Activated naive CD8-positive, alpha-beta T cell treated with anti-CD3 and anti-CD28 coated beads, Interleukin-2, amount 10 ng/mL, durations not matched to agents 7 days and 5 days (primary cell): Measurements from ENCODE around the gene SHB. TPM values are rescaled to one million over a fixed set of nuclear protein-coding genes. Genes with fewer than 3 reads are reported as not detected.

Source experiments
- ATAC-seq: fragments of 150-1000 bp; cut with Tn5 transposase; one replicate; pipeline ENCODE4 v1.10.0; 2021; ENCODE audit warnings: low read depth, moderate library complexity
- POLR2A ChIA-PET: fragments of 350-600 bp; sonication (Branson Sonifier 250); formaldehyde crosslinking; loops from one replicate; lab custom pipeline; 2021; ENCODE audit warnings: antibody characterized with exemption; lab: Charles Lee
- DNase-seq: peaks from one replicate; pipeline ENCODE4 v3.0.0; 2021
- H3K27ac Mint-ChIP-seq: one replicate; pipeline ENCODE4 v1.8.0; 2022; ENCODE audit warnings: mild to moderate bottlenecking, mixed read lengths
- H3K27me3 Mint-ChIP-seq: one replicate; pipeline ENCODE4 v1.8.0; 2022; ENCODE audit warnings: mild to moderate bottlenecking, moderate library complexity, mixed read lengths
- H3K36me3 Mint-ChIP-seq: one replicate; pipeline ENCODE4 v1.8.0; 2021; ENCODE audit warnings: mild to moderate bottlenecking, mixed read lengths
- H3K4me1 Mint-ChIP-seq: one replicate; pipeline ENCODE4 v1.8.0; 2021; ENCODE audit warnings: mixed read lengths
- H3K4me3 Mint-ChIP-seq: one replicate; pipeline ENCODE4 v1.8.0; 2022; ENCODE audit warnings: mild to moderate bottlenecking, moderate library complexity, mixed read lengths
- H3K9me3 Mint-ChIP-seq: one replicate; pipeline ENCODE4 v1.8.0; 2021; ENCODE audit warnings: mixed read lengths
- total RNA-seq, 2 experiments: library from RNA; stranded (reverse); gene quantifications; one replicate each; pipeline ENCODE4 v1.2.3, GENCODE V29; 2021

SHB gene
- total RNA-seq, 2 experiments from 2014 or later: 0.78 to 1.1 TPM

- no peaks in the 10 kb centered on the region for H3K4me1 Mint-ChIP-seq
- H3K27ac Mint-ChIP-seq: no peak overlapping the region
- POLR2A ChIA-PET: interaction anchor here (0.7 kb wide), 1 partner anchor 165 kb away, joined by 3 read pairs; no protein-coding TSS in a partner anchor
- DNase-seq (no peak), ATAC-seq (no peak)
- H3K4me3 Mint-ChIP-seq: no peak overlapping the region
- H3K27me3 Mint-ChIP-seq: peaks cover 34% of the 10 kb centered on the region
- H3K36me3 Mint-ChIP-seq: no peaks in the 10 kb centered on the region
- no peaks in the 10 kb centered on the region for H3K9me3 Mint-ChIP-seq
Observed at GRCh38 chr9:38096238-38096805, 27.3 kb upstream of the SHB start.

- no peak overlapping the region for H3K4me3 Mint-ChIP-seq
- POLR2A ChIA-PET: interaction anchor here (0.7 kb wide), 1 partner anchor 10 kb away, joined by 5 read pairs; no protein-coding TSS in a partner anchor
- no peak overlapping the region for H3K27ac Mint-ChIP-seq
- H3K4me1 Mint-ChIP-seq: no peaks in the 10 kb centered on the region
- DNase-seq (no peak), ATAC-seq (no peak)
- H3K9me3 Mint-ChIP-seq: no peaks in the 10 kb centered on the region
- H3K36me3 Mint-ChIP-seq: no peaks in the 10 kb centered on the region
- H3K27me3 Mint-ChIP-seq: peaks cover 18% of the 10 kb centered on the region
Observed at GRCh38 chr9:38094165-38094564, 25.1 kb upstream of the SHB start.

DNA sequence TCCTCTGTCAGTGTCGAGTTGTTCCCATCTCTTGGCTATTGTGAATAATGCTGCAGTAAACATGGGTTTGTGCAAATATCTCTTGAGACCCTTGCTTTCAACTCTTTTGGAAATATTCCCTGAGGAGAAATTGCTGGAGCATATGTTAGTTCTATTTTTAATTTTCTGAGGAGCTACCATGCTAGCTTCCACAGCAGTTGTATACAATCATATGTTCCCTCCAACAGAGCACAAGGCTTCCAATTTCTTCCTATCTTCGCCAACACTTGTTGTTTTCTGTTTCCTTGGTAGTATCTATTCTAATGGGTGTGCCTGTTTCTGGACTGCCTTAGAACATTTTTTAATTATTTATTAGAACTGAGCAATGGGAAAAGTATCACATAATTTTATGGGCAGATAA is 23.6 kb upstream of the SHB start:
- Mint-ChIP-seq H3K4me1 (peaks cover 2% of the 10 kb centered on the region), H3K27me3 (peaks cover 6% of the 10 kb centered on the region), H3K36me3 (no peaks in the 10 kb centered on the region), H3K27ac (no peak overlapping the region), H3K9me3 (no peaks in the 10 kb centered on the region), H3K4me3 (no peak overlapping the region)
- POLR2A ChIA-PET: no interaction called here
- DNase-seq (no peak), ATAC-seq (no peak)

GRCh38 chr9:38092200-38092524 is 23.1 kb upstream of the SHB start:
- H3K9me3 Mint-ChIP-seq: no peaks in the 10 kb centered on the region
- no peaks in the 10 kb centered on the region for H3K36me3 Mint-ChIP-seq

DNA sequence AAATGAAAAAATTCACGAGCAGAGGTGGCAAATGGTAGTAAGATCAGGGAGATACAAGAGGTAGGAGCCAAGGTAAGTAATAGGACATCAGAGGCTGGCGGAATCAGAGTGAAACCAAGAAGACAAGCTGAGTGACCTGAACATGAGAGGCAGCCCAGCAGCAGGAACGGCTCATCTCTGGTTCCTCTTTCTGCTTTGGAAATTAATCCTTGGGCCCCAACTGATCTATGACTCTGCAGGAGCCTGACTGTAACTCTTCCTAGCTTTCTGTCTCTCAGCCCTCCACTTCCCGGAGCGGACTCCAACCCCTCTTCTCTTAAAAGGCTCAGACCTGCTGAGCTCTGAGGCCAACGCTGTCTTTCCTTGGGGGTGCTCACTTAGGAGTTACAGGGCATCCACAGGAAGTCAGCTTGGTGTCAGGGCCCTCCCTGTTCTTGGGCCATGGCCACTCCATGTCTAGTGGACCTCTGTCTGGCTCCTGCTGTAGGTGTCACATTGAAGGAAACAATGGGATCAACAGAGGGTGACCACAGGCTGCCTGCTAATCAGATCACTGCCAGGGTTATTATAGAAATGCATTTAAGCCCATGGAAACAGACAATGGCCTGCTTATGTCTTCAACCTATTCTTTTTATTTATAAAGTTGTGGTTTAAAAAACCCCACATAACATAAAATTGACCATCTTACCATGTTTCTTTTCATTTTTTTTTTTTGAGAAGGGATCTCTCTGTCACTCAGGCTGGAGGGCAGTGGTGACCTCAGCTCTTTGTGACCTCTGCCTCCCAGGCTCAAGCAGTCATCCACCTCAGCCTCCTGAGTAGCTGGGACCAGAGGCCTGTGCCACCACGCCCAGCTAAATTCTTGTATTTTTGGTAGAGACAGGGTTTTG is 22.5 kb upstream of the SHB start:
- no peak for DNase-seq

More at GRCh38 chr9:38092200-38092524, 23.1 kb upstream of the SHB start:
- ATAC-seq (no peak), DNase-seq (no peak)
- peaks cover 3% of the 10 kb centered on the region for H3K27me3 Mint-ChIP-seq
- H3K27ac Mint-ChIP-seq: no peak overlapping the region
- POLR2A ChIA-PET: no interaction called here
- no peak overlapping the region for H3K4me3 Mint-ChIP-seq
- H3K4me1 Mint-ChIP-seq: peaks cover 2% of the 10 kb centered on the region

GRCh38 chr9:38090170-38090569 is 21.1 kb upstream of the SHB start:
- no peaks in the 10 kb centered on the region for H3K36me3 Mint-ChIP-seq
- peaks cover 5% of the 10 kb centered on the region for H3K27me3 Mint-ChIP-seq
- no peaks in the 10 kb centered on the region for H3K9me3 Mint-ChIP-seq
- no peak overlapping the region for H3K27ac Mint-ChIP-seq
- no peak overlapping the region for H3K4me3 Mint-ChIP-seq
- no peak for ATAC-seq
- H3K4me1 Mint-ChIP-seq: peaks cover 2% of the 10 kb centered on the region
- POLR2A ChIA-PET: no interaction called here
- DNase-seq: no peak

More for the DNA sequence above, 22.5 kb upstream of the SHB start:
- no peak overlapping the region for H3K4me3 Mint-ChIP-seq
- H3K27ac Mint-ChIP-seq: no peak overlapping the region
- no peak for ATAC-seq
- peaks cover 2% of the 10 kb centered on the region for H3K27me3 Mint-ChIP-seq
- POLR2A ChIA-PET: no interaction called here
- H3K36me3 Mint-ChIP-seq: no peaks in the 10 kb centered on the region
- H3K9me3 Mint-ChIP-seq: no peaks in the 10 kb centered on the region
- peaks cover 2% of the 10 kb centered on the region for H3K4me1 Mint-ChIP-seq

DNA sequence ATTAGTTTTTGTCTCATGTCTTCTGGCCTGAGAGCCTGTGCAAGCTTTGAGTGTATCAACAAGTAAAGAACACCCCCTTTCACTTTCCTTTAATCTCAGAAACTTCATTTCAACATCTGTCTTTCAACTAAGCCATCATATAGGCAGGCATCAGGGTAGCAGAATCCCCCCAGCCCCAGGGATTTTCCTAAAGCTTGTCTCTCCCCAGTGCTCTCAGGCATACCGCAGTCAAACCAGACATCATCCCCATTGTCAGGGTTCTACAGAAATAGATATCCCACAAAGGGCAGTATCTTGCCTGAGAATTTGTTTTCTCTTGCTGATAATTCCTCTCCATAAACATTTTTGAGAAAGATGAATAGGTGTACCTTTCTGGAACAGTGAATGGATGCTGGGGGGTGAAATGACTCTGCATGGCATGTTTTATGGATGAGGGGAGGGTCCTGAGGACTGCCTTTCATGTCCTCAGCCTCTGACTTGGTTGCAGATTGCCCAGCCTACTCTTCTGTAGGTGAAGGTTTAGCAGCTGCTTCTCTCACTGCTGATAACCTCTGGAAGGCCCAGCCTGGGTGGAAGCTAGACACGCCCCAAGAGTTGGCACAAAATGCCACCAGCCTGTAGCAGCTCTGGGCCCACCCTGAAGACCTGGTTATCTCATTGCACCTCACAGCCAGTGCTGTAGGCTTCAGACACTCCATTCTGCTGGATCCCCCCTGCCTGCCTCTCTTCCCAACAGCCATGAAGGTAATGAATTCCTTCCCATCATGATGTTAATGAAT is 20.5 kb upstream of the SHB start:
- Mint-ChIP-seq H3K4me1 (peaks cover 2% of the 10 kb centered on the region), H3K9me3 (no peaks in the 10 kb centered on the region), H3K27me3 (peaks cover 5% of the 10 kb centered on the region), H3K4me3 (no peak overlapping the region), H3K36me3 (no peaks in the 10 kb centered on the region), H3K27ac (no peak overlapping the region)
- POLR2A ChIA-PET: no interaction called here
- no peak for DNase-seq
- no peak for ATAC-seq

GRCh38 chr9:38088006-38088925 is 19.2 kb upstream of the SHB start:
- H3K9me3 Mint-ChIP-seq: no peaks in the 10 kb centered on the region
- H3K4me1 Mint-ChIP-seq: peaks cover 2% of the 10 kb centered on the region
- no peak overlapping the region for H3K4me3 Mint-ChIP-seq
- H3K27me3 Mint-ChIP-seq: peaks cover 8% of the 10 kb centered on the region
- POLR2A ChIA-PET: interaction anchor here (0.8 kb wide), 1 partner anchor 16 kb away, joined by 3 read pairs; no protein-coding TSS in a partner anchor
- peak; percentile 70 for ATAC-seq
- DNase-seq: peak; percentile 79
- no peak overlapping the region for H3K27ac Mint-ChIP-seq
- no peaks in the 10 kb centered on the region for H3K36me3 Mint-ChIP-seq

GRCh38 chr9:38086496-38086895 is 17.5 kb upstream of the SHB start:
- Mint-ChIP-seq H3K4me3 (no peak overlapping the region), H3K36me3 (no peaks in the 10 kb centered on the region), H3K9me3 (no peaks in the 10 kb centered on the region), H3K4me1 (peaks cover 2% of the 10 kb centered on the region), H3K27me3 (peaks cover 8% of the 10 kb centered on the region), H3K27ac (no peak overlapping the region)
- ATAC-seq (no peak), DNase-seq (no peak)
- POLR2A ChIA-PET: no interaction called here

GRCh38 chr9:38085308-38085707 is 16.3 kb upstream of the SHB start:
- POLR2A ChIA-PET: no interaction called here
- no peak overlapping the region for H3K4me3 Mint-ChIP-seq
- ATAC-seq: no peak
- H3K9me3 Mint-ChIP-seq: no peaks in the 10 kb centered on the region
- no peak for DNase-seq
- H3K4me1 Mint-ChIP-seq: peaks cover 2% of the 10 kb centered on the region
- no peak overlapping the region for H3K27ac Mint-ChIP-seq
- no peaks in the 10 kb centered on the region for H3K36me3 Mint-ChIP-seq
- peaks cover 8% of the 10 kb centered on the region for H3K27me3 Mint-ChIP-seq

DNA sequence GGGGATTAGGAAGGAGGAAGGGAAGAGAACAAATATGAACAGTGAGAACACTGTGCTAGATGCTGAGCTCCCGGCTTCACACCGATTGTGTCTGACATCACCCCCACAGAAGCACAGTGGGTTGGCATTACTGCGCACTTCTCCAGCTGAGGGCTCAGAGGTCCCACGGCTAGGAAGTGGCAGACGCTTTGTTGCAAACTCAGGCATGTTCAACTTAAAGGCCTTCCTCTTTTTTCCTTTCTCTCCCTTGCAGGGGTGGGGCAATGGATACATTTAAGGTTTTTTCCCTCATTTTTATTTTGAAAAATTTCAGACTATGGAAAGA is 15.5 kb upstream of the SHB start:
- no peak for ATAC-seq
- H3K27ac Mint-ChIP-seq: no peak overlapping the region
- peaks cover 8% of the 10 kb centered on the region for H3K27me3 Mint-ChIP-seq
- peaks cover 2% of the 10 kb centered on the region for H3K4me1 Mint-ChIP-seq
- H3K9me3 Mint-ChIP-seq: no peaks in the 10 kb centered on the region
- DNase-seq: no peak
- POLR2A ChIA-PET: no interaction called here
- no peak overlapping the region for H3K4me3 Mint-ChIP-seq
- H3K36me3 Mint-ChIP-seq: no peaks in the 10 kb centered on the region

- no peak for ATAC-seq
- peaks cover 12% of the 10 kb centered on the region for H3K27me3 Mint-ChIP-seq
- no peaks in the 10 kb centered on the region for H3K9me3 Mint-ChIP-seq
- H3K4me3 Mint-ChIP-seq: no peak overlapping the region
- no peaks in the 10 kb centered on the region for H3K36me3 Mint-ChIP-seq
- H3K27ac Mint-ChIP-seq: no peak overlapping the region
- POLR2A ChIA-PET: no interaction called here
- no peak for DNase-seq
- peaks cover 2% of the 10 kb centered on the region for H3K4me1 Mint-ChIP-seq
Observed at GRCh38 chr9:38083858-38084555, 15.0 kb upstream of the SHB start.
